HepG2 (cell line): Measurements from ENCODE around the gene USP30. TPM values are rescaled to one million over a fixed set of nuclear protein-coding genes. Genes with fewer than 3 reads are reported as not detected.

Experiments used
- KDM5B ChIP-seq: sonication (generic); formaldehyde crosslinking; IDR thresholded peaks from 2 replicates; pipeline ENCODE4 v1.4.0; 2020; ENCODE audit warnings: missing genetic modification reagents, mild to moderate bottlenecking, borderline replicate concordance
- KIAA2018 ChIP-seq: sonication (generic); formaldehyde crosslinking; IDR thresholded peaks from 2 replicates; pipeline ENCODE4 v1.5.0; 2020; ENCODE audit warnings: mild to moderate bottlenecking, missing genetic modification reagents, borderline replicate concordance
- NCOA5 ChIP-seq: sonication (generic); formaldehyde crosslinking; IDR thresholded peaks from 2 replicates; pipeline ENCODE4 v1.4.0; 2020; ENCODE audit warnings: missing genetic modification reagents
- ZBTB8A ChIP-seq: sonication (generic); formaldehyde crosslinking; IDR thresholded peaks from 2 replicates; pipeline ENCODE4 v1.4.0; 2020; ENCODE audit warnings: mild to moderate bottlenecking, low read depth, missing genetic modification reagents, borderline replicate concordance
- polyA plus RNA-seq, 8 experiments: library from polyadenylated mRNA; depleted of rRNA in 3 of 8; stranded (reverse) in 7 of 8; unstranded in 1 of 8; fragments of >200 nt; fragmentation: Illumina TruSeq in 4 of 8; extraction: Trizol in 4 of 8; gene quantifications; 2 replicates each; pipeline versions ENCODE4 v1.2.1 to v1.2.3, GENCODE V29; 2011 to 2016; ENCODE audit warnings: low read depth in 4 of 8, missing spikeins in 1 of 8, mixed read lengths in 1 of 8; ENCODE audit not compliant: insufficient read depth in 1 of 8
- total RNA-seq, 5 experiments: library from RNA; depleted of rRNA; stranded (reverse); fragments of >200 nt; fragmentation: Illumina TruSeq; extraction: Trizol; gene quantifications; 2 replicates each; pipeline ENCODE4 v1.2.3, GENCODE V29; 2016; ENCODE audit warnings: low read depth in 1 of 5
- TF ChIP-seq, protein P1 (sequence below): sonication (generic); formaldehyde crosslinking; IDR thresholded peaks from 2 replicates; pipeline ENCODE4 v1.4.0; 2020; ENCODE audit warnings: mild to moderate bottlenecking, missing genetic modification reagents
- TF ChIP-seq, protein P2 (sequence below): sonication (generic); formaldehyde crosslinking; IDR thresholded peaks from 2 replicates; pipeline ENCODE4 v1.4.0; 2020; ENCODE audit warnings: mild to moderate bottlenecking, missing genetic modification reagents

USP30 gene
- total and polyA plus RNA-seq, 2 of the 13 experiments (the other 11 are each of a cell fraction or from before 2014, with no cell fraction given) = 11.2 to 20.8 TPM

DNA sequence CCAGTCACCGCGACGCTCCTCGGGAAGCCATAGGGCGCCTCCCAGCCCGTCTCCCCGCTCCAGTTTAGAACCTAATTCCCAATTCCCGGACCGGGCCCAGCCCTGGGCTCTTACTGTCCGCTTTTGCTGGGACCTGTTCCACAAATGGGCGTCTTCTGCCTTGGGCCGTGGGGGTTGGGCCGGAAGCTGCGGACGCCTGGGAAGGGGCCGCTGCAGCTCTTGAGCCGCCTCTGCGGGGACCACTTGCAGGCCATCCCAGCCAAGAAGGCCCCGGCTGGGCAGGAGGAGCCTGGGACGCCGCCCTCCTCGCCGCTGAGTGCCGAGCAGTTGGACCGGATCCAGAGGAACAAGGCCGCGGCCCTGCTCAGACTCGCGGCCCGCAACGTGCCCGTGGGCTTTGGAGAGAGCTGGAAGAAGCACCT lies 45.8 kb downstream of the USP30 start (continued):
- TF ChIP-seq KIAA2018 (CRISPR knock-in tag) (no peak), NCOA5 (CRISPR knock-in tag) (no peak), KDM5B (CRISPR knock-in tag) (0 out of 2 replicates have a peak, but pooled peaks have one; percentile 27), ZBTB8A (CRISPR knock-in tag) (no peak)
- TF ChIP-seq, protein P1, sequence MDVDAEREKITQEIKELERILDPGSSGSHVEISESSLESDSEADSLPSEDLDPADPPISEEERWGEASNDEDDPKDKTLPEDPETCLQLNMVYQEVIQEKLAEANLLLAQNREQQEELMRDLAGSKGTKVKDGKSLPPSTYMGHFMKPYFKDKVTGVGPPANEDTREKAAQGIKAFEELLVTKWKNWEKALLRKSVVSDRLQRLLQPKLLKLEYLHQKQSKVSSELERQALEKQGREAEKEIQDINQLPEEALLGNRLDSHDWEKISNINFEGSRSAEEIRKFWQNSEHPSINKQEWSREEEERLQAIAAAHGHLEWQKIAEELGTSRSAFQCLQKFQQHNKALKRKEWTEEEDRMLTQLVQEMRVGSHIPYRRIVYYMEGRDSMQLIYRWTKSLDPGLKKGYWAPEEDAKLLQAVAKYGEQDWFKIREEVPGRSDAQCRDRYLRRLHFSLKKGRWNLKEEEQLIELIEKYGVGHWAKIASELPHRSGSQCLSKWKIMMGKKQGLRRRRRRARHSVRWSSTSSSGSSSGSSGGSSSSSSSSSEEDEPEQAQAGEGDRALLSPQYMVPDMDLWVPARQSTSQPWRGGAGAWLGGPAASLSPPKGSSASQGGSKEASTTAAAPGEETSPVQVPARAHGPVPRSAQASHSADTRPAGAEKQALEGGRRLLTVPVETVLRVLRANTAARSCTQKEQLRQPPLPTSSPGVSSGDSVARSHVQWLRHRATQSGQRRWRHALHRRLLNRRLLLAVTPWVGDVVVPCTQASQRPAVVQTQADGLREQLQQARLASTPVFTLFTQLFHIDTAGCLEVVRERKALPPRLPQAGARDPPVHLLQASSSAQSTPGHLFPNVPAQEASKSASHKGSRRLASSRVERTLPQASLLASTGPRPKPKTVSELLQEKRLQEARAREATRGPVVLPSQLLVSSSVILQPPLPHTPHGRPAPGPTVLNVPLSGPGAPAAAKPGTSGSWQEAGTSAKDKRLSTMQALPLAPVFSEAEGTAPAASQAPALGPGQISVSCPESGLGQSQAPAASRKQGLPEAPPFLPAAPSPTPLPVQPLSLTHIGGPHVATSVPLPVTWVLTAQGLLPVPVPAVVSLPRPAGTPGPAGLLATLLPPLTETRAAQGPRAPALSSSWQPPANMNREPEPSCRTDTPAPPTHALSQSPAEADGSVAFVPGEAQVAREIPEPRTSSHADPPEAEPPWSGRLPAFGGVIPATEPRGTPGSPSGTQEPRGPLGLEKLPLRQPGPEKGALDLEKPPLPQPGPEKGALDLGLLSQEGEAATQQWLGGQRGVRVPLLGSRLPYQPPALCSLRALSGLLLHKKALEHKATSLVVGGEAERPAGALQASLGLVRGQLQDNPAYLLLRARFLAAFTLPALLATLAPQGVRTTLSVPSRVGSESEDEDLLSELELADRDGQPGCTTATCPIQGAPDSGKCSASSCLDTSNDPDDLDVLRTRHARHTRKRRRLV (CRISPR knock-in tag) = no peak
- TF ChIP-seq, protein P2, sequence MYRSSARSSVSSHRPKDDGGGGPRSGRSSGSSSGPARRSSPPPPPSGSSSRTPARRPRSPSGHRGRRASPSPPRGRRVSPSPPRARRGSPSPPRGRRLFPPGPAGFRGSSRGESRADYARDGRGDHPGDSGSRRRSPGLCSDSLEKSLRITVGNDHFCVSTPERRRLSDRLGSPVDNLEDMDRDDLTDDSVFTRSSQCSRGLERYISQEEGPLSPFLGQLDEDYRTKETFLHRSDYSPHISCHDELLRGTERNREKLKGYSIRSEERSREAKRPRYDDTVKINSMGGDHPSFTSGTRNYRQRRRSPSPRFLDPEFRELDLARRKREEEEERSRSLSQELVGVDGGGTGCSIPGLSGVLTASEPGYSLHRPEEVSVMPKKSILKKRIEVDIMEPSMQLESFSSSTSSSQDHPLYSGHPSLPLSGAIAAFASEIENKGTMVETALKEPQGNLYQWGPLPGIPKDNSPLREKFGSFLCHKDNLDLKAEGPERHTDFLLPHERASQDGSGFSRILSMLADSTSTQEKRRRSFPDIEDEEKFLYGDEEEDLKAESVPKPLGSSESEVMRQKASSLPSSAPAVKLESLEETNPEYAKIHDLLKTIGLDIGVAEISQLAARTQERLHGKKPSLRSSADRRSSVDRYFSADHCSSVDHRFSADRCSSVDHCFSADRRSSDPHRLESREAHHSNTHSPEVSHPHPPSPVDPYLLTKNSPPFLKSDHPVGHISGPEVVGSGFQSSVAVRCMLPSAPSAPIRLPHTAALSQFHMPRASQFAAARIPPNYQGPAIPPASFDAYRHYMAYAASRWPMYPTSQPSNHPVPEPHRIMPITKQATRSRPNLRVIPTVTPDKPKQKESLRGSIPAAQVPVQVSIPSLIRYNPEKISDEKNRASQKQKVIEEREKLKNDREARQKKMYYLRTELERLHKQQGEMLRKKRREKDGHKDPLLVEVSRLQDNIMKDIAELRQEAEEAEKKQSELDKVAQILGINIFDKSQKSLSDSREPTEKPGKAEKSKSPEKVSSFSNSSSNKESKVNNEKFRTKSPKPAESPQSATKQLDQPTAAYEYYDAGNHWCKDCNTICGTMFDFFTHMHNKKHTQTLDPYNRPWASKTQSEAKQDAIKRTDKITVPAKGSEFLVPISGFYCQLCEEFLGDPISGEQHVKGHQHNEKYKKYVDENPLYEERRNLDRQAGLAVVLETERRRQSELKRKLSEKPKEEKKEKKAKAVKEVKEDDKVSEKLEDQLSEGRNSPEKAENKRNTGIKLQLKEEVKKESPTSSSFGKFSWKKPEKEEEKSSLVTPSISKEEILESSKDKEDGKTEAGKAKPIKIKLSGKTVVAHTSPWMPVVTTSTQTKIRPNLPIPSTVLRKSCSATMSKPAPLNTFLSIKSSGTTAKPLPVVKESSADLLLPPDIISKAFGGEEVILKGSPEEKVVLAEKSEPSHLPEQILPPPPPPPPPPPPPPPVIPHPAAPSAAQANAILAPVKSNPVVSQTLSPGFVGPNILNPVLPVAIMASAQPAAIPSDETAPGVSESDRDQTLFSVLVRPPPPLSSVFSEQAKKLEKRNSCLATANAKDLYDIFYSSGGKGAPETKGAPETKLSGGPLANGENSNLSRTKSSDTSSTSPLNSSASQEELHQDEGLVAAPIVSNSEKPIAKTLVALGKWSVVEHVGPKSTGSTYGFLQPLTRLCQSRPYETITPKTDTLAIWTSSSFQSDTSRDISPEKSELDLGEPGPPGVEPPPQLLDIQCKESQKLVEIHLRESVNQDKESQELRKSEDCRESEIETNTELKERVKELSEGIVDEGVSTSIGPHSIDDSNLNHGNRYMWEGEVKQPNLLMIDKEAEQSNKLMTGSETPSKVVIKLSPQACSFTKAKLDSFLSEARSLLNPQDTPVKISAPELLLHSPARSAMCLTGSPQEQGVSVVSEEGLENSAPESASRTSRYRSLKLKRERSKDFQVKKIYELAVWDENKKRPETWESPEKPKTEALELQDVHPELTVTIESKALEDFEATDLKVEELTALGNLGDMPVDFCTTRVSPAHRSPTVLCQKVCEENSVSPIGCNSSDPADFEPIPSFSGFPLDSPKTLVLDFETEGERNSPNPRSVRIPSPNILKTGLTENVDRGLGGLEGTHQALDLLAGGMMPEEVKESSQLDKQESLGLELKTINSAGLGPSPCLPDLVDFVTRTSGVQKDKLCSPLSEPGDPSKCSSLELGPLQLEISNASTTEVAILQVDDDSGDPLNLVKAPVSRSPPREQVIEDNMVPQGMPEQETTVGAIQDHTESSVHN (CRISPR knock-in tag) = no peak
